GM12878 (cell line): ENCODE measurements around the gene PHLDB1. TPM values are rescaled to one million over a fixed set of nuclear protein-coding genes. Genes with fewer than 3 reads are reported as not detected.

Source experiments
- ATAC-seq: fragments of 200-7000 bp; cut with Tn5 transposase; 3 replicates; pipeline ENCODE4 v1.9.1; 2020; ENCODE audit warnings: mild to moderate bottlenecking, moderate library complexity
- BruUV-seq: library from RNA; stranded (reverse); fragments of 400-500 nt; replicated peaks from 2 replicates; lab custom pipeline; 2021; lab: Mats Ljungman, UMichigan
- CTCF ChIA-PET: fragments of 300-600 bp; sonication (Branson Sonifier 250); formaldehyde crosslinking; extraction: SDS; loops from one replicate; lab custom pipeline; 2021; ENCODE audit warnings: inconsistent platforms; lab: Yijun Ruan, JAX
- POLR2A ChIA-PET: fragments of 350-600 bp; formaldehyde crosslinking; extraction: SDS; loops from one replicate; lab custom pipeline; 2021; ENCODE audit warnings: inconsistent platforms; lab: Charles Lee
- RAD21 ChIA-PET: fragments of 300-600 bp; sonication (Branson Sonifier 250); formaldehyde crosslinking; loops from one replicate; lab custom pipeline; 2023; ENCODE audit warnings: antibody characterized with exemption; ENCODE audit not compliant: unreplicated experiment; lab: Charles Lee
- SMC1A ChIA-PET: fragments of 300-600 bp; sonication (Branson Sonifier 250); formaldehyde crosslinking; loops from one replicate; lab custom pipeline; 2023; ENCODE audit not compliant: unreplicated experiment, uncharacterized antibody; lab: Charles Lee
- DNase-seq: peaks from one replicate; pipeline ENCODE4 v3.0.0-alpha.2; 2011; ENCODE audit warnings: low read depth, low spot score
- FAIRE-seq: peaks from 3 replicates; lab custom pipeline; 2011; peaks lifted over from hg19 to GRCh38; lab: Jason Lieb, UNC
- H2AFZ ChIP-seq: 2 replicates; pipeline ENCODE4 v1.6.0; 2011; ENCODE audit warnings: low read depth, low read length, control low read depth; ENCODE audit not compliant: control insufficient read depth
- H3K27ac ChIP-seq: 2 replicates; pipeline ENCODE4 v1.5.1; 2011; ENCODE audit warnings: control low read depth; ENCODE audit not compliant: control insufficient read depth, insufficient read depth
- H3K27me3 ChIP-seq, 2 experiments: replicated peaks in 1 of 2; 2 replicates each; pipeline versions ENCODE4 v1.6.0 to v1.6.1; 2011; ENCODE audit warnings: low read length in 1 of 2; ENCODE audit not compliant: control insufficient read depth in 2 of 2, insufficient read depth in 2 of 2
- H3K36me3 ChIP-seq, 2 experiments: 2 replicates each; pipeline ENCODE4 v1.5.1; 2011; ENCODE audit warnings: low read length in 1 of 2; ENCODE audit not compliant: control insufficient read depth in 2 of 2, insufficient read depth in 2 of 2
- H3K4me1 ChIP-seq: 2 replicates; pipeline ENCODE4 v1.6.1; 2011; ENCODE audit warnings: mild to moderate bottlenecking, low read length, moderate library complexity, mixed read lengths; ENCODE audit not compliant: control insufficient read depth, insufficient read depth
- H3K4me2 ChIP-seq: 2 replicates; pipeline ENCODE4 v1.6.0; 2011; ENCODE audit warnings: control low read depth; ENCODE audit not compliant: control insufficient read depth, insufficient read depth
- H3K4me3 ChIP-seq: fragments of 200-600 bp; sonication (generic); 2 replicates; pipeline ENCODE4 v1.5.1; 2016
- H3K79me2 ChIP-seq: 2 replicates; pipeline ENCODE4 v1.6.0; 2011; ENCODE audit warnings: low read length; ENCODE audit not compliant: control insufficient read depth, insufficient read depth
- H3K9ac ChIP-seq: 2 replicates; pipeline ENCODE4 v1.8.0; 2011; ENCODE audit warnings: low read length, control low read depth, mixed read lengths; ENCODE audit not compliant: control insufficient read depth, insufficient read depth
- H3K9me3 ChIP-seq: replicated peaks from 3 replicates; pipeline ENCODE4 v1.5.1; 2011; ENCODE audit warnings: mild to moderate bottlenecking, low read length; ENCODE audit not compliant: control insufficient read depth, insufficient read depth
- H4K20me1 ChIP-seq: 2 replicates; pipeline ENCODE4 v1.6.0; 2011; ENCODE audit not compliant: control insufficient read depth, insufficient read depth
- ATF7 ChIP-seq: fragments of 450-650 bp; IDR thresholded peaks from 2 replicates; pipeline ENCODE4 v1.6.1; 2016; ENCODE audit warnings: low read depth, mild to moderate bottlenecking
- BRCA1 ChIP-seq: IDR thresholded peaks from 2 replicates; pipeline ENCODE4 v1.6.1; 2011; ENCODE audit warnings: low read depth, low read length, improper control_type of control experiment
- CHD1 ChIP-seq: IDR thresholded peaks from 2 replicates; pipeline ENCODE4 v1.6.1; 2012; ENCODE audit warnings: low read depth, low read length, improper control_type of control experiment
- DPF2 ChIP-seq: fragments of 450-650 bp; IDR thresholded peaks from 2 replicates; pipeline ENCODE4 v1.6.1; 2017; ENCODE audit warnings: mild to moderate bottlenecking
- EED ChIP-seq: sonication (generic); IDR thresholded peaks from 2 replicates; pipeline ENCODE4 v1.6.1; 2016; ENCODE audit warnings: antibody characterized with exemption, low read depth
- GABPA ChIP-seq: IDR thresholded peaks from 2 replicates; pipeline ENCODE4 v1.6.1; 2014; ENCODE audit warnings: antibody characterized with exemption, low read depth, mild to moderate bottlenecking, inconsistent platforms
- HDAC6 ChIP-seq: fragments of 200-600 bp; sonication (generic); IDR thresholded peaks from one replicate; pipeline ENCODE4 v1.8.0; 2017; ENCODE audit warnings: antibody characterized with exemption; ENCODE audit not compliant: unreplicated experiment
- MXI1 ChIP-seq: fragments of 150-350 bp; IDR thresholded peaks from 2 replicates; pipeline ENCODE4 v1.6.1; 2011; ENCODE audit warnings: low read depth, mild to moderate bottlenecking, inconsistent platforms, low read length, improper control_type of control experiment
- SMAD1 ChIP-seq: fragments of 450-650 bp; IDR thresholded peaks from 2 replicates; pipeline ENCODE4 v1.6.1; 2018; ENCODE audit warnings: mild to moderate bottlenecking, low read depth; ENCODE audit not compliant: partially characterized antibody
- SPI1 ChIP-seq: IDR thresholded peaks from 2 replicates; pipeline ENCODE4 v1.6.1; 2011; ENCODE audit warnings: low read depth, mild to moderate bottlenecking, low read length, moderate library complexity, borderline replicate concordance; ENCODE audit not compliant: insufficient read depth
- SRF ChIP-seq, 2 experiments: IDR thresholded peaks; 2 replicates each; pipeline ENCODE4 v1.6.1; 2011; ENCODE audit warnings: low read depth in 2 of 2, low read length in 2 of 2, mild to moderate bottlenecking in 1 of 2, moderate library complexity in 1 of 2
- SUPT20H ChIP-seq: IDR thresholded peaks from 2 replicates; pipeline ENCODE4 v1.6.1; 2011; ENCODE audit warnings: low read depth, mild to moderate bottlenecking, low read length, moderate library complexity, borderline replicate concordance; ENCODE audit not compliant: control insufficient read depth
- ZZZ3 ChIP-seq: IDR thresholded peaks from 2 replicates; pipeline ENCODE4 v1.6.1; 2011; ENCODE audit warnings: low read depth; ENCODE audit not compliant: control insufficient read depth, insufficient read length
- WGBS: methylation state at CpG from one replicate; pipeline ENCODE4 v1.1.6; 2016; ENCODE audit warnings: low lambda C conversion rate; ENCODE audit not compliant: insufficient replicate concordance, insufficient coverage; ENCODE audit errors: missing lambda C conversion rate; 5-methylcytosine and 5-hydroxymethylcytosine counted together
- in situ Hi-C: fragments of 300-500 bp; cut with MboI; formaldehyde crosslinking; loops from 9 replicates; pipeline ENCODE4 v1.14.3; 2018; ENCODE audit warnings: mixed read lengths
- intact Hi-C: fragments of 100-400 bp; cut with micrococcal nuclease; formaldehyde crosslinking; loops from one replicate; pipeline ENCODE4 v1.14.2; 2022; ENCODE audit not compliant: unreplicated experiment
- polyA plus RNA-seq, 11 experiments: library from polyadenylated mRNA; depleted of rRNA in 4 of 11; unstranded in 6 of 11; stranded (reverse) in 5 of 11; fragments of >200 nt; fragmentation: Nextera tagmentation in 4 of 11; fragmentation: Illumina TruSeq in 1 of 11; extraction: Ambion mirVana in 4 of 11; extraction: Trizol in 1 of 11; gene quantifications; 1 replicate in 1 of 11; 2 replicates in 10 of 11; pipeline versions ENCODE4 v1.2.1 to v1.2.3, GENCODE V29; 2011 to 2016; ENCODE audit warnings: inconsistent platforms in 2 of 11, missing spikeins in 2 of 11, low read depth in 1 of 11
- total RNA-seq, 4 experiments: library from RNA; depleted of rRNA in 3 of 4; stranded (reverse); fragments of >200 nt in 3 of 4; fragmentation: Illumina TruSeq in 1 of 4; extraction: Trizol in 1 of 4; gene quantifications; 2 replicates each; pipeline versions ENCODE4 v1.2.1 to v1.2.3, GENCODE V29; 2013 to 2021
- TF ChIP-seq, protein P1 (sequence below): IDR thresholded peaks from 2 replicates; pipeline ENCODE4 v1.6.1; 2012; ENCODE audit warnings: low read depth, low read length, improper control_type of control experiment
- TF ChIP-seq, protein P2 (sequence below): IDR thresholded peaks from 2 replicates; pipeline ENCODE4 v1.6.1; 2012; ENCODE audit warnings: low read length, inconsistent platforms
- TF ChIP-seq, protein P3 (sequence below): fragments of 450-650 bp; IDR thresholded peaks from 2 replicates; pipeline ENCODE4 v1.6.1; 2018; ENCODE audit warnings: borderline replicate concordance, mild to moderate bottlenecking; ENCODE audit not compliant: partially characterized antibody

The PHLDB1 gene
- total and polyA plus RNA-seq, 10 of the 15 experiments (the other 5 are each of a cell fraction or from before 2014, with no cell fraction given) = 0.03 to 0.26 (median 0.18) TPM; not detected in 4

DNA sequence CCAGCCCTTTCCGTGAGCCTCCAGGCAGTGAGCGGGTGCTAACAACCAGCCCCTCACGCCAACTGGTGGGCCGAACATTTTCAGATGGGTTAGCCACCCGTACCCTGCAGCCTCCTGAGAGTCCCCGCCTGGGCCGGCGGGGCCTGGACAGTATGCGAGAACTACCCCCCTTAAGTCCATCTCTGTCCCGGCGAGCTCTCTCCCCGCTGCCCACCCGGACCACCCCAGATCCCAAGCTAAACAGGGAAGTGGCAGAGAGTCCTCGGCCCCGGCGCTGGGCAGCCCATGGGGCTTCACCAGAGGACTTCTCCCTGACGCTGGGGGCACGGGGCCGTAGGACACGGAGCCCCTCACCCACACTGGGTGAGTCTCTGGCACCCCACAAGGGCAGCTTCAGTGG is 20.6 kb downstream of the PHLDB1 start:
- TF ChIP-seq SMAD1 = no peak
- TF ChIP-seq ATF7 = no peak
- no peak for TF ChIP-seq HDAC6
- TF ChIP-seq ZZZ3 = no peak
- no peak for TF ChIP-seq EED
- TF ChIP-seq SPI1 = no peak
- TF ChIP-seq, protein P1, sequence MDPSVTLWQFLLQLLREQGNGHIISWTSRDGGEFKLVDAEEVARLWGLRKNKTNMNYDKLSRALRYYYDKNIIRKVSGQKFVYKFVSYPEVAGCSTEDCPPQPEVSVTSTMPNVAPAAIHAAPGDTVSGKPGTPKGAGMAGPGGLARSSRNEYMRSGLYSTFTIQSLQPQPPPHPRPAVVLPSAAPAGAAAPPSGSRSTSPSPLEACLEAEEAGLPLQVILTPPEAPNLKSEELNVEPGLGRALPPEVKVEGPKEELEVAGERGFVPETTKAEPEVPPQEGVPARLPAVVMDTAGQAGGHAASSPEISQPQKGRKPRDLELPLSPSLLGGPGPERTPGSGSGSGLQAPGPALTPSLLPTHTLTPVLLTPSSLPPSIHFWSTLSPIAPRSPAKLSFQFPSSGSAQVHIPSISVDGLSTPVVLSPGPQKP = no peak
- TF ChIP-seq, protein P2, sequence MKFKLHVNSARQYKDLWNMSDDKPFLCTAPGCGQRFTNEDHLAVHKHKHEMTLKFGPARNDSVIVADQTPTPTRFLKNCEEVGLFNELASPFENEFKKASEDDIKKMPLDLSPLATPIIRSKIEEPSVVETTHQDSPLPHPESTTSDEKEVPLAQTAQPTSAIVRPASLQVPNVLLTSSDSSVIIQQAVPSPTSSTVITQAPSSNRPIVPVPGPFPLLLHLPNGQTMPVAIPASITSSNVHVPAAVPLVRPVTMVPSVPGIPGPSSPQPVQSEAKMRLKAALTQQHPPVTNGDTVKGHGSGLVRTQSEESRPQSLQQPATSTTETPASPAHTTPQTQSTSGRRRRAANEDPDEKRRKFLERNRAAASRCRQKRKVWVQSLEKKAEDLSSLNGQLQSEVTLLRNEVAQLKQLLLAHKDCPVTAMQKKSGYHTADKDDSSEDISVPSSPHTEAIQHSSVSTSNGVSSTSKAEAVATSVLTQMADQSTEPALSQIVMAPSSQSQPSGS = no peak
- TF ChIP-seq BRCA1 = no peak
- no peak for TF ChIP-seq MXI1
- TF ChIP-seq, protein P3, sequence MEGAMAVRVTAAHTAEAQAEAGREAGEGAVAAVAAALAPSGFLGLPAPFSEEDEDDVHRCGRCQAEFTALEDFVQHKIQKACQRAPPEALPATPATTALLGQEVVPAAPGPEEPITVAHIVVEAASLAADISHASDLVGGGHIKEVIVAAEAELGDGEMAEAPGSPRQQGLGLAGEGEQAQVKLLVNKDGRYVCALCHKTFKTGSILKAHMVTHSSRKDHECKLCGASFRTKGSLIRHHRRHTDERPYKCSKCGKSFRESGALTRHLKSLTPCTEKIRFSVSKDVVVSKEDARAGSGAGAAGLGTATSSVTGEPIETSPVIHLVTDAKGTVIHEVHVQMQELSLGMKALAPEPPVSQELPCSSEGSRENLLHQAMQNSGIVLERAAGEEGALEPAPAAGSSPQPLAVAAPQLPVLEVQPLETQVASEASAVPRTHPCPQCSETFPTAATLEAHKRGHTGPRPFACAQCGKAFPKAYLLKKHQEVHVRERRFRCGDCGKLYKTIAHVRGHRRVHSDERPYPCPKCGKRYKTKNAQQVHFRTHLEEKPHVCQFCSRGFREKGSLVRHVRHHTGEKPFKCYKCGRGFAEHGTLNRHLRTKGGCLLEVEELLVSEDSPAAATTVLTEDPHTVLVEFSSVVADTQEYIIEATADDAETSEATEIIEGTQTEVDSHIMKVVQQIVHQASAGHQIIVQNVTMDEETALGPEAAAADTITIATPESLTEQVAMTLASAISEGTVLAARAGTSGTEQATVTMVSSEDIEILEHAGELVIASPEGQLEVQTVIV = no peak
- no peak for TF ChIP-seq GABPA
- TF ChIP-seq CHD1 = no peak
- no peak for TF ChIP-seq SUPT20H
- TF ChIP-seq SRF (IDR thresholded peaks at IDR 0.05; ENCODE audit: low read depth in 2 of 2, low read length in 2 of 2) = no peak
- no peak for TF ChIP-seq DPF2
- TF ChIP-seq, all 136 proteins: peak for 0
- ATAC-seq (no peak), FAIRE-seq (no peak), DNase-seq (no peak)
- ChIA-PET SMC1A (no interaction called here), RAD21 (no interaction called here), POLR2A (no interaction called here), CTCF (interaction anchor here (0.6 to 1.3 kb wide), 2 partner anchors 16 to 19 kb away, joined by 3 read pairs; no protein-coding TSS in a partner anchor)
- no TSS peak for BruUV-seq
- in situ Hi-C loops (no loop called here), intact Hi-C loops (no loop called here)
- 55% methylated on average over 20 of the region's 20 CpGs for WGBS
- Histone ChIP-seq H2AFZ (no peak overlapping the region), H3K4me1 (no peaks in the 10 kb centered on the region), H3K27me3 (peaks cover 0 to 7% of the 10 kb centered on the region in 2 experiments; a peak in 2 of 4 replicates), H3K36me3 (no peaks in the 10 kb centered on the region), H3K9me3 (no peaks in the 10 kb centered on the region), H3K9ac (no peak overlapping the region), H3K79me2 (no peaks in the 10 kb centered on the region), H3K4me2 (no peak overlapping the region), H3K4me3 (no peak overlapping the region), H3K27ac (no peak overlapping the region), H4K20me1 (no peaks in the 10 kb centered on the region)
